ENCODE data around the gene MAP4K2. TPM values are rescaled to one million over a fixed set of nuclear protein-coding genes. Genes with fewer than 3 reads are reported as not detected.

Gene MAP4K2
- total and polyA plus RNA-seq, 2 of the 4 experiments (the other 2 are of a cell fraction) = 11.7 to 16.6 TPM

- Histone ChIP-seq H2AFZ (replicated peaks; ENCODE audit: low read length, poor library complexity) (no peak overlapping the region), H4K20me1 (ENCODE audit: insufficient read depth, low read length) (peaks cover 57% of the 10 kb centered on the region), H3K79me1 (ENCODE audit: low read depth in 1 of 2, low read length in 2 of 2) (peaks cover 21 to 61% of the 10 kb centered on the region in 2 experiments), H2BK15ac (ENCODE audit: low read depth, low read length) (no peak overlapping the region), H4K8ac (ENCODE audit: low read depth in 2 of 2, low read length in 2 of 2) (no peak overlapping the region), H3K4me3 (ENCODE audit: insufficient read depth, low read depth, low read length) (no peak overlapping the region), H3K56ac (ENCODE audit: extremely low read depth, insufficient read depth, low read length) (no peak overlapping the region), H2BK20ac (ENCODE audit: low read depth, low read length) (no peak overlapping the region), H3K9me3 (ENCODE audit: control insufficient read depth, insufficient read depth, low read length) (no peaks in the 10 kb centered on the region), H3K4ac (ENCODE audit: low read depth, low read length) (0 out of 2 replicates have a peak overlapping the region, but pooled peaks have one; percentile 2), H2BK5ac (ENCODE audit: low read depth, low read length, poor library complexity, severe bottlenecking) (peak overlapping the region; percentile 17), H2AK9ac (replicated peaks; ENCODE audit: low read depth, low read length, poor library complexity) (peak overlapping the region; percentile 18), H3K18ac (ENCODE audit: low read depth, low read length) (no peak overlapping the region), H3K4me2 (ENCODE audit: low read depth, low read length) (no peak overlapping the region), H3K4me1 (ENCODE audit: control insufficient read depth, insufficient read depth, low read length) (peaks cover 18% of the 10 kb centered on the region), H4K91ac (ENCODE audit: insufficient read depth, low read depth, low read length) (no peak overlapping the region), H3K27me3 (ENCODE audit: control insufficient read depth, insufficient read depth, low read length) (no peaks in the 10 kb centered on the region), H3K9ac (ENCODE audit: low read depth, low read length) (no peak overlapping the region), H2AK5ac (ENCODE audit: low read depth, low read length) (peak overlapping the region; percentile 61; the same call in 1 of the 2 replicates), H3K9me1 (ENCODE audit: insufficient read depth, low read length) (peaks cover 18% of the 10 kb centered on the region; the same call in 1 of the 2 replicates), H3K14ac (replicated peaks; ENCODE audit: low read depth, low read length) (0 out of 2 replicates have a peak overlapping the region, but pooled peaks have one; percentile 40), H3K36me3 (ENCODE audit: control insufficient read depth, insufficient read depth, low read length) (peaks cover 64% of the 10 kb centered on the region), H2BK120ac (ENCODE audit: low read depth, low read length) (no peak overlapping the region), H3K23ac (ENCODE audit: low read depth, low read length) (no peak overlapping the region; the same call in 1 of the 2 replicates), H3K27ac (ENCODE audit: insufficient read depth, low read length) (peak overlapping the region; percentile 11), H4K5ac (ENCODE audit: low read depth, low read length) (no peak overlapping the region)
- TF ChIP-seq RCOR1 (IDR thresholded peaks at IDR 0.05; ENCODE audit: insufficient replicate concordance, low read length) (no peak), ELK1 (IDR thresholded peaks at IDR 0.05; ENCODE audit: borderline replicate concordance, low read depth, low read length) (no peak), USF2 (IDR thresholded peaks at IDR 0.05; ENCODE audit: low read depth, low read length) (no peak), CTCF (conservative IDR thresholded peaks at IDR 0.05; ENCODE audit: low read depth, low read length) (no peak), POLR2A (IDR thresholded peaks at IDR 0.05; ENCODE audit: low read depth, low read length) (no peak), MXI1 (IDR thresholded peaks at IDR 0.05; ENCODE audit: borderline replicate concordance, low read depth, low read length) (no peak), MAFK (IDR thresholded peaks at IDR 0.05; ENCODE audit: low read depth, low read length) (no peak), SMC3 (IDR thresholded peaks at IDR 0.05; ENCODE audit: low read depth, low read length) (no peak), MAZ (IDR thresholded peaks at IDR 0.05; ENCODE audit: borderline replicate concordance, low read depth, low read length) (no peak), FOS (IDR thresholded peaks at IDR 0.05; ENCODE audit: low read depth, low read length) (no peak), CHD1 (IDR thresholded peaks at IDR 0.05; ENCODE audit: low read depth, low read length) (no peak), CEBPB (IDR thresholded peaks at IDR 0.05; ENCODE audit: low read depth, low read length) (no peak), RAD21 (IDR thresholded peaks at IDR 0.05; ENCODE audit: low read length) (no peak), BHLHE40 (IDR thresholded peaks at IDR 0.05; ENCODE audit: low read depth, low read length) (no peak), RFX5 (IDR thresholded peaks at IDR 0.05; ENCODE audit: low read depth, low read length) (no peak), NFE2L2 (IDR thresholded peaks at IDR 0.05; ENCODE audit: low read depth, low read length) (no peak)
- ATAC-seq (ENCODE audit: low read depth) (peak; percentile 1; the same call in 1 of the 2 replicates), DNase-seq (no peak)
- POLR2A ChIA-PET (ENCODE audit: unreplicated experiment) = no interaction called here
- CTCF ChIA-PET = interaction anchor here (1.0 kb wide), 1 partner anchor 13 kb away, joined by 3 read pairs; no protein-coding TSS in a partner anchor
- 70% methylated on average over 2 of the region's 6 CpGs; no CpG with 5 or more reads in 1 of the 2 experiments for WGBS, 2 experiments (ENCODE audit: extremely low coverage in 2 of 2, insufficient read length in 1 of 2)
- dilution Hi-C loops (cut with HindIII; ENCODE audit: low sequenced_read_pairs, unreplicated experiment) (no loop called here), in situ Hi-C loops (cut with MboI; ENCODE audit: low sequenced_read_pairs) (no loop called here), intact Hi-C loops (cut with micrococcal nuclease) (no loop called here)
- BruUV-seq (replicated peaks) = no TSS peak
These were observed 39.4 kb downstream of the MAP4K2 start for GRCh38 chr11:64763526-64764039.

Measured in IMR-90 (cell line).